Breast epithelium (tissue), 4 donors: ENCODE measurements around the gene HOXA5. TPM values are rescaled to one million over a fixed set of nuclear protein-coding genes. Genes with fewer than 3 reads are reported as not detected.
A peak's percentile ranks its signal among the peaks of the same experiment; 100 is the strongest.

Source experiments
- DNase-seq, 2 donors: peaks; one replicate each; pipeline ENCODE4 v3.0.0-alpha.2; 2019; ENCODE audit warnings: low spot score in 2 of 2
- H3K27ac ChIP-seq, 2 donors: fragments of 200-600 bp; sonication (generic) in 1 of 2; one replicate each; pipeline ENCODE4 v1.5.1; 2016 to 2019; ENCODE audit warnings: mild to moderate bottlenecking in 1 of 2
- H3K27me3 ChIP-seq, 2 donors: fragments of 200-600 bp; sonication (generic) in 1 of 2; one replicate each; pipeline versions ENCODE4 v1.5.1 to v1.6.0; 2017 to 2019; ENCODE audit warnings: control low read depth in 1 of 2, mild to moderate bottlenecking in 1 of 2
- H3K36me3 ChIP-seq: fragments of 200-600 bp; one replicate; pipeline ENCODE4 v1.5.1; 2019
- H3K4me1 ChIP-seq, 2 donors: fragments of 200-600 bp; sonication (generic); one replicate each; pipeline ENCODE4 v1.5.1; 2016 to 2019; ENCODE audit warnings: control low read depth in 1 of 2
- H3K4me3 ChIP-seq, 3 donors: fragments of 200-600 bp; sonication (generic); 1 replicate in 2 of 3; 2 replicates in 1 of 3; pipeline ENCODE4 v1.5.1; 2016 to 2019; ENCODE audit warnings: mild to moderate bottlenecking in 3 of 3, moderate library complexity in 2 of 3
- H3K9me3 ChIP-seq, 2 donors: fragments of 200-600 bp; sonication (generic) in 1 of 2; one replicate each; pipeline ENCODE4 v1.5.1; 2016 to 2019; ENCODE audit warnings: control low read depth in 1 of 2
- POLR2A ChIP-seq: fragments of 450-650 bp; IDR thresholded peaks from one replicate; pipeline ENCODE4 v1.6.1; 2016; ENCODE audit warnings: antibody characterized with exemption, mild to moderate bottlenecking, moderate library complexity
- POLR2AphosphoS5 ChIP-seq, 3 donors: sonication (generic); formaldehyde crosslinking; IDR thresholded peaks; one replicate each; pipeline ENCODE4 v1.6.1; 2017; ENCODE audit warnings: antibody characterized with exemption in 3 of 3
- intact Hi-C: fragments of 100-400 bp; cut with DNase I; formaldehyde crosslinking; loops from one replicate; pipeline ENCODE4 v1.15.1; 2023; ENCODE audit warnings: low total_unique reads
- total RNA-seq, 3 donors: library from RNA; depleted of rRNA; stranded (reverse); fragments of >200 nt; gene quantifications; one replicate each; pipeline ENCODE4 v1.1.0, GENCODE V29; 2016
- TF ChIP-seq, protein P1 (sequence below), 3 donors: fragments of 450-650 bp; IDR thresholded peaks; one replicate each; pipeline ENCODE4 v1.5.1; 2016 to 2017; ENCODE audit warnings: antibody characterized with exemption in 3 of 3, mild to moderate bottlenecking in 3 of 3, moderate library complexity in 3 of 3

The HOXA5 gene
- total RNA-seq, 3 donors from 2014 or later = 11.5 to 48.7 (median 22.6) TPM

- DNase-seq = peak in 1 of 2 donors; percentile 13
- Histone ChIP-seq H3K4me1 (peaks cover 0 to 7% of the 10 kb centered on the region in 2 donors), H3K27ac (peak overlapping the region; percentile 95 to 98), H3K27me3 (no peaks in the 10 kb centered on the region), H3K4me3 (peak overlapping the region in 1 of 3 donors; percentile 45), H3K36me3 (no peaks in the 10 kb centered on the region), H3K9me3 (no peaks in the 10 kb centered on the region)
- intact Hi-C loops = no loop called here
- TF ChIP-seq POLR2AphosphoS5 (IDR thresholded peaks at IDR 0.05) (no peak), POLR2A (no peak)
- TF ChIP-seq, protein P1, sequence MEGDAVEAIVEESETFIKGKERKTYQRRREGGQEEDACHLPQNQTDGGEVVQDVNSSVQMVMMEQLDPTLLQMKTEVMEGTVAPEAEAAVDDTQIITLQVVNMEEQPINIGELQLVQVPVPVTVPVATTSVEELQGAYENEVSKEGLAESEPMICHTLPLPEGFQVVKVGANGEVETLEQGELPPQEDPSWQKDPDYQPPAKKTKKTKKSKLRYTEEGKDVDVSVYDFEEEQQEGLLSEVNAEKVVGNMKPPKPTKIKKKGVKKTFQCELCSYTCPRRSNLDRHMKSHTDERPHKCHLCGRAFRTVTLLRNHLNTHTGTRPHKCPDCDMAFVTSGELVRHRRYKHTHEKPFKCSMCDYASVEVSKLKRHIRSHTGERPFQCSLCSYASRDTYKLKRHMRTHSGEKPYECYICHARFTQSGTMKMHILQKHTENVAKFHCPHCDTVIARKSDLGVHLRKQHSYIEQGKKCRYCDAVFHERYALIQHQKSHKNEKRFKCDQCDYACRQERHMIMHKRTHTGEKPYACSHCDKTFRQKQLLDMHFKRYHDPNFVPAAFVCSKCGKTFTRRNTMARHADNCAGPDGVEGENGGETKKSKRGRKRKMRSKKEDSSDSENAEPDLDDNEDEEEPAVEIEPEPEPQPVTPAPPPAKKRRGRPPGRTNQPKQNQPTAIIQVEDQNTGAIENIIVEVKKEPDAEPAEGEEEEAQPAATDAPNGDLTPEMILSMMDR (IDR thresholded peaks at IDR 0.05) = no peak
Measured at GRCh38 chr7:27124902-27125689, 18.4 kb downstream of the HOXA5 start.

DNA sequence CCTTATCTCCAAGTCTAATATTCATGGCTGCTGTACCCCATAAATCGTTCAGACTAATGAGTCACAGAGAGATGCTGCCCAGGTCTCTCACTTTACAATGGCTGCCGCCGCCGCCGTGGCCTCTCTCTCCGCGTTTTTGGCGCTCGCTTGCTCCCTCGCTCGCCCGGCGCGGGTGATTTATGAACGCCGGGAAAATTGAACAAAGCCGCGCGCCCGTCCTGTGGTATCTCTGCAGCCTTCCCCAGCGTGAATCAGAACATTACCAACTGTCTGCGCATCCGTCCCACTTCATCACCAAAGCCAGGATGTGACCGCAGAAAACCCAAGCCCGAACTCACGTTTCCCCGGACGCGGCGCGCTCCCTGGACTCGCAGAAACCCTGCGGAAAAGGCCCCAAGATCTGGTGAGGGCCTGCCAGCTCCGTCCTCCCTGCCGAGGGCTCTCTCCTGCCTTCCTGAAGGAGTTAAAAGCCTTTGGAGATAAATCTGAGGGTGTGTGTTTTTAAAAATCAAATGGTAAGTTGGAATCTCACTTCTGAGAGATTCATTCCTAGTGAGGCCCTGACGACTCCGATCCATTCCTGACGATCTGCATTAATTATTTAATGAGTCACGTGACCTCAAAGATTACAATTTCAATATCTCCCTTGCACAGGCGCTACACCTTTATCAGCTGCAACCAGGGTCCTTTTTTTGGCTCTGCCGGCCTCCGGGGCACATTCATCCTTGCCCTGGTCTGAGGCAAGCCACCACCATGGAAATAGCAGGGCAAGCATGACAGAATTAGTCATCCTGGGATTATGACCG lies 19.2 kb downstream of the HOXA5 start:
- peak overlapping the region in 2 of 3 donors; percentile 45 to 64 for H3K4me3 ChIP-seq
- intact Hi-C loops = no loop called here
- TF ChIP-seq POLR2AphosphoS5 (IDR thresholded peaks at IDR 0.05) (no peak), POLR2A (no peak)
- TF ChIP-seq, protein P1 (IDR thresholded peaks at IDR 0.05) = no peak

GRCh38 chr7:27123477-27124053 lies 19.9 kb downstream of the HOXA5 start:
- Histone ChIP-seq H3K36me3 (no peaks in the 10 kb centered on the region), H3K27me3 (no peaks in the 10 kb centered on the region), H3K4me3 (peak overlapping the region in 2 of 3 donors; percentile 45 to 64), H3K4me1 (peaks cover 0 to 7% of the 10 kb centered on the region in 2 donors), H3K9me3 (no peaks in the 10 kb centered on the region), H3K27ac (peak overlapping the region; percentile 95 to 98)
- no peak for TF ChIP-seq POLR2AphosphoS5 (IDR thresholded peaks at IDR 0.05)
- TF ChIP-seq, protein P1 (IDR thresholded peaks at IDR 0.05) = no peak
- TF ChIP-seq POLR2A = no peak
- DNase-seq = peak in 1 of 2 donors; percentile 12
- intact Hi-C loops = no loop called here

More for the DNA sequence above, 19.2 kb downstream of the HOXA5 start:
- peak overlapping the region; percentile 95 to 98 for H3K27ac ChIP-seq
- H3K27me3 ChIP-seq = no peaks in the 10 kb centered on the region
- H3K9me3 ChIP-seq = no peaks in the 10 kb centered on the region
- H3K36me3 ChIP-seq = no peaks in the 10 kb centered on the region
- peak in 1 of 2 donors; percentile 20 for DNase-seq
- peaks cover 0 to 7% of the 10 kb centered on the region in 2 donors for H3K4me1 ChIP-seq

GRCh38 chr7:27123007-27123476 lies 20.4 kb downstream of the HOXA5 start:
- H3K9me3 ChIP-seq = no peaks in the 10 kb centered on the region
- H3K27ac ChIP-seq = peak overlapping the region; percentile 95 to 98
- TF ChIP-seq, protein P1 (IDR thresholded peaks at IDR 0.05) = no peak
- TF ChIP-seq POLR2AphosphoS5 (IDR thresholded peaks at IDR 0.05) = no peak
- no peak for TF ChIP-seq POLR2A
- H3K27me3 ChIP-seq = no peaks in the 10 kb centered on the region
- peak overlapping the region in 2 of 3 donors; percentile 45 to 64 for H3K4me3 ChIP-seq
- peaks cover 0 to 7% of the 10 kb centered on the region in 2 donors for H3K4me1 ChIP-seq
- DNase-seq = peak in 1 of 2 donors; percentile 56
- intact Hi-C loops = no loop called here
- no peaks in the 10 kb centered on the region for H3K36me3 ChIP-seq
